Astrocyte (in vitro differentiated cells and primary cell): ENCODE measurements around the gene SERPINA9.

Source experiments
- EZH2 ChIP-seq: IDR thresholded peaks from 2 replicates; pipeline ENCODE4 v1.6.1; 2012; ENCODE audit warnings: mild to moderate bottlenecking, low read length, inconsistent platforms; ENCODE audit not compliant: insufficient read depth
- TF ChIP-seq, protein P1 (sequence below): IDR thresholded peaks from 2 replicates; pipeline ENCODE4 v1.5.1; 2011; ENCODE audit warnings: low read depth, mild to moderate bottlenecking, inconsistent platforms, low read length, moderate library complexity; ENCODE audit not compliant: insufficient read depth

DNA sequence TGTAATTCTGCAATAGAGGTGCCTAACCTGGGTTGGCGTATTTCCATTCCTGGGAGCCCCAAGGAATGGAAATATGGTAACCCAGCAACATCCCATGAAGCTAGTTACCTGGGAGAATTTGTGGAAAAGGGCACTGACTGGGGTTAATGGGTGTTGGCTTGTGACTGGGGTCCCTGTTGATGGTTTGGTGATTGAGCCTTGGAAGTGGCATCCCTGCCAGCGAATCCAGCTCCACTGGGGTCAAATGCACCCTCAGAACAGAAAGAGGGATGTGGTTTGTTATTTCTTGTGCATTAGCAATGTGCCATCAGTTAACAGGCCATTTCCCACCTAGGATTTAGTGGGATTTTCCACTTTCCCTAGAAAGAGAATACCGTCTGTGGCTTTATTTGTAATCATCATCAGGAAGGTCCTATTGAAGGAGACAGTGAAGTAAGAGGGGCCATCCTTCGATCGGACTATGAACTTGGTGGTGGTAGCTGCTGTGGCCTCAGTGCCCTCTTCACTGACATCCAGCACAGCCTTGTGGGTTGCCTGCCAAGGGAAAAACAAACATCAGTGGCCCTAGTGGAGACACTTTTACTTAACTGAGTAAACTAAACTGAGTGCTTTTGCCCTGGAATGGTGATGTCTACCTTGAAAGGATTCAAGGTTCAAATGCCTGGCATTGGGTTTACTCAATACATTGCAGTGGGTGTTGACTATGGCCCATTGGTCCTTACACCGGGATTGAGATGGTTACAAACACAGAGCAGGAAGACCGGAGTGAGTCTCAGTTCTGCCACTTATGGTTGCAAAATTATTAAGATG lies 13.0 kb downstream of the SERPINA9 start:
- TF ChIP-seq, protein P1, sequence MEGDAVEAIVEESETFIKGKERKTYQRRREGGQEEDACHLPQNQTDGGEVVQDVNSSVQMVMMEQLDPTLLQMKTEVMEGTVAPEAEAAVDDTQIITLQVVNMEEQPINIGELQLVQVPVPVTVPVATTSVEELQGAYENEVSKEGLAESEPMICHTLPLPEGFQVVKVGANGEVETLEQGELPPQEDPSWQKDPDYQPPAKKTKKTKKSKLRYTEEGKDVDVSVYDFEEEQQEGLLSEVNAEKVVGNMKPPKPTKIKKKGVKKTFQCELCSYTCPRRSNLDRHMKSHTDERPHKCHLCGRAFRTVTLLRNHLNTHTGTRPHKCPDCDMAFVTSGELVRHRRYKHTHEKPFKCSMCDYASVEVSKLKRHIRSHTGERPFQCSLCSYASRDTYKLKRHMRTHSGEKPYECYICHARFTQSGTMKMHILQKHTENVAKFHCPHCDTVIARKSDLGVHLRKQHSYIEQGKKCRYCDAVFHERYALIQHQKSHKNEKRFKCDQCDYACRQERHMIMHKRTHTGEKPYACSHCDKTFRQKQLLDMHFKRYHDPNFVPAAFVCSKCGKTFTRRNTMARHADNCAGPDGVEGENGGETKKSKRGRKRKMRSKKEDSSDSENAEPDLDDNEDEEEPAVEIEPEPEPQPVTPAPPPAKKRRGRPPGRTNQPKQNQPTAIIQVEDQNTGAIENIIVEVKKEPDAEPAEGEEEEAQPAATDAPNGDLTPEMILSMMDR, result no peak
- no peak for TF ChIP-seq EZH2
